Stimulated activated CD4-positive, alpha-beta T cell treated with anti-CD3 and anti-CD28 coated beads, Interleukin-15, amount 100 ng/mL, for 1 hour (primary cell): ENCODE results near the gene CD99L2.

Source experiments
- DNase-seq, 2 donors: peaks; one replicate each; pipeline ENCODE4 v3.0.0-alpha.2; 2020; ENCODE audit warnings: low read depth in 1 of 2, low spot score in 1 of 2

CD99L2 gene, protein sequence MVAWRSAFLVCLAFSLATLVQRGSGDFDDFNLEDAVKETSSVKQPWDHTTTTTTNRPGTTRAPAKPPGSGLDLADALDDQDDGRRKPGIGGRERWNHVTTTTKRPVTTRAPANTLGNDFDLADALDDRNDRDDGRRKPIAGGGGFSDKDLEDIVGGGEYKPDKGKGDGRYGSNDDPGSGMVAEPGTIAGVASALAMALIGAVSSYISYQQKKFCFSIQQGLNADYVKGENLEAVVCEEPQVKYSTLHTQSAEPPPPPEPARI

DNA sequence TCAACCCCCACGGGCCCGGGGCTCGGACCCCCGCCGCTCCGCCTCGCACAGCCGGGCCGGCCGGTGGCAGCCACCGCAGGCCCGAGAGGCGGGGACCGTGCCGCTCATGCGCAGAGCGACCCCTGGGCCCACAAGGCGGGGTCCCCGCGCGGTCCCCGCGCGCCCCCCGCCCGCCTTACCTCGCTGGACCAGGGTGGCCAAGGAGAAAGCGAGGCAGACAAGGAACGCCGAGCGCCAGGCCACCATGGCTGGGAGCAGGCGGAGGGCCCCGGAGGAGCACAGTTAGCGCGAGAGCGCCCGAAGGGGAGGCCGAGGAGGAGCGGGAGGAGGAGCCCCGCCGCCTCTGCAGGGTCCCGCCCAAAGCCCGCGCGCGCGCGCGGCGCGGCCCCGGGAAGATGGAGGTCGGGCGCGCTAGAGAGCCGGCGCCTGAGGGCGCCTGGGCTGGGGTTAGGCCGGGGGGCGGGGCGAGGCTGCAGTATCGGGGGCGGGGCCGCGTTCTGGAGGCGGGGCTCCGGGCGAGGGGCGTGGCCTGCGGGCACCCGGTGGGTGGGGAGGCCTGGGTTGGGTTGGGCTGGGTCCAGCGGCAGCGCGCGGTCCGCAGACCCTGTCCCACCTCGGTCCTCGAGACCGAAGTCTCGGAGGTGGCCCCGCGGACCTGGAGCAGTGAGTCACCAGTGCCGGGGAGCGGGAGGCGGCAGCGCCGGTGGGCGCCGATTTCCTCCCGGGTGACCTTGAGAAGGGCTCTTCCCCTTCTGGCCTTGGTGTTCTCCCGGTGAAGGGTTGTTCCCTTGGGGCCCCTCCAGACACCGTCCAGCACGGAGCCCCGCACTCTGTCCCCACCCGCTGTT lies at the start of gene CD99L2:
TSS of gene CD99L2 (minus strand) at position 326 of the 848 bp plus-strand sequence. CDS start at position 246, 80 bp downstream.
- DNase-seq, result peak; percentile 81 to 89

- DNase-seq, result no peak
These were observed 45.8 kb upstream of the CD99L2 start for GRCh38 chrX:150944233-150944632.

- DNase-seq, result no peak
These were observed 44.6 kb upstream of the CD99L2 start for GRCh38 chrX:150942942-150943594.

- DNase-seq, result no peak
These were observed 43.1 kb upstream of the CD99L2 start for GRCh38 chrX:150941580-150941979.

DNA sequence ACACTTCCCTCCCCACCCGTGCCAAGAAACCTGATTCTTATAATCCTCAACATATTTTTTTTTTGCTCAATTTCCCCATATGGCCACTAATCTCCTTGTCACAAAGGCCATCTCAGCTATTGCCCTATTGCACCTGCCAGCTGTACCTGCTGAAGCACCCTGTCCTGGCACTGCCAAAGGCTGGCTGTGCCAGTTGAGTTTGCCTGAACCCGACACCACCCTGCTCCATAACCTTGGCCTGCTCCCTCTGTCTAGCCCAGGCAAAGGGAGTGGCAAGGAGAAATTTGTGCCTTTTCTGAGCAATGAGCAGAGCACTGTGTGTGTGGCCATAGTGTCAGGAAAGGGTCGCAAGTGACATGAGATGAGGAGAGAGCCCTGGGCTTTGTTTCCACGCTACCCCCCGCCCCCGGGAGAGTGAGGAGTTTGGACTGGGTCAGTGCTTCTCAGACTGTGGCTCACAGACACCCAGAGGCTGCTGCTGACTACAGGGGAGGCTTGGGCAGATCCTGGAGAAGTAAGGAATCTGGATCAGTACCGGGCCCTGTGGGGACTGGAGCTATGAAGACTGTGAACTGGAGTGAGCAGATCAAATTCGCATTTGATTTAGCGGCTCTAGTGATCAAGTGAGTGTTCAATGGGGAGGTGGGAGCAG lies 42.5 kb upstream of the CD99L2 start:
- DNase-seq, result no peak

DNA sequence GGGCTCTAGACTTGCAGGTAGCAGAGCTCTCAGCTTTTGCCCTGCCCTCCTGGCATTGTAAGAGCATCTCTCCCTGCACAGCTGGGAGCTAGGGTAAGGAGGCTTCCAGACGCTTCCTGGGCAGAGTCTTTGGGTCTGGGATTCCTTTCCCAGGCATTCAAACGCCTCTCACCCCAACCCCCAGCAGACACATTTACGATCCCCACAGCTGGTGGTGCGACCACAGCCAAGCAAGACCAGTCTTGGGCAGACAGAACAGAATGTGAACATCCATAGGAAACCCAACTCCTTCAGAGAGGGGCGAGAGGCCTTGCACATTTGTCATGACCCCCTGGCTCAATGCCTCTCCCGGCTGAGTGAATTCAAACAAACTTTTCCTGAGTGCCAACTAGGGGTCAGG lies 38.1 kb upstream of the CD99L2 start:
- DNase-seq, result no peak

DNA sequence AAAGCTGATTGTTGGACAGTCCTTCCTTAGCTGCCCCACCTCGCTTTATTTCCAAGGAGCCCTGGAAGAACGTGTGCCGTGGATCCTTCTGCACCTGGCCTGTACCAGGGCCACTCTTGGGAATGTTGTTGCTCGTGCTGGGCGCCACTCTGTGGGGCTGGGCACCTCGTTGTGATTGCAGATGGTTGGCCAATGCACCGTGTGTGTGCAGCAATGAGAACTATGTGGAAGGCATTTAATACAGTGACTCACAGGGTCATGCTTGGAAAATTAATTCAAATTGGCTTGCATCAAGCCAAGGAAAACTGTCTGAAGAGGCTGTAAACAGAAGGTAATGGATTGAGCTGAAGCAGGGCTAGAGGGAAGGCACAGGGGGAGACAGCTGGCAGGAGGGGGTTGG lies 37.0 kb upstream of the CD99L2 start:
- DNase-seq, result no peak

GRCh38 chrX:150934453-150934852 lies 36.0 kb upstream of the CD99L2 start:
- no peak for DNase-seq

DNA sequence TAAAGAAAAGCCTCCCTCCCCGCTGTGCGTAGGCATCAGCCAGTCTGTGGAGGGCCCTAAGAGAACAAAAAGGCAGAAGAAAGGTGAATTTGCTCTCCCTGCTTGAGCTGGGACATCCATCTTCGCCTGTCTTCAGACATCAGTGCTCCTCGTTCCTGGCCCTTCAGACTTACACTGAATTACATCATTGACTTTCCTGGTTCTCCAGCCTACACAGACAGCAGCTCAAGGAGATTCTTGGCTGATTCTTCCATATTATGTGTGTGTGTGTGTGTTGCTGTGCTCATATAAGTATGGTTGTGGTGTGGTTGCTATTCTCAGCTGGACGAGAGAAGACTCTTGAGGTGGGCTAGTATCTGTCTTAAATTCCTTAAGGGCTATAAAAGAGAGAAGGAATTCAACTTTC lies 35.5 kb upstream of the CD99L2 start:
- DNase-seq, result no peak

GRCh38 chrX:150929058-150929457 lies 30.6 kb upstream of the CD99L2 start:
- DNase-seq, result no peak

- DNase-seq, result no peak
These were observed 28.3 kb upstream of the CD99L2 start for GRCh38 chrX:150926791-150927190.

GRCh38 chrX:150926304-150926703 lies 27.8 kb upstream of the CD99L2 start:
- no peak for DNase-seq

DNA sequence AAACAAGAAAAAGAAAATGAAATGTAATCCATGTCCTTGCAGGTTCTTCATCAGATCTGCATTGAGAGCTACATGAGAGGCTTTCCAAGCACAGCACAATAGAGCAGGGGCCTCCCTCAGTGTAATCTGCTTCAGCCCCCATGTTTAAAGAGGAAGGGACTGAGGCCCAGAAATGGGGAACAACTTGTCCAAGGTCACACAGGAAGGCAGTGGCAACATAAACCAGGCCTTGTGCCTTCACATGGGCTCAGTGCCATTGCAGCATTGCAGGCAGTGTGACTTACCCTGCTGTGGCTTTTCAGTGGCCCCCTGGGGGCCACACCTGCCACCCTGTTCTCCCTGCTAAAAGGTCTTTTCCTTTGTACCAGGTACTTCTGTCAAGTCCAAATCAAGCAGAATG lies 20.9 kb upstream of the CD99L2 start:
- no peak for DNase-seq

GRCh38 chrX:150913511-150913910 lies 15.0 kb upstream of the CD99L2 start:
- no peak for DNase-seq

- no peak for DNase-seq
These were observed 9.0 kb upstream of the CD99L2 start for GRCh38 chrX:150907474-150907873.

DNA sequence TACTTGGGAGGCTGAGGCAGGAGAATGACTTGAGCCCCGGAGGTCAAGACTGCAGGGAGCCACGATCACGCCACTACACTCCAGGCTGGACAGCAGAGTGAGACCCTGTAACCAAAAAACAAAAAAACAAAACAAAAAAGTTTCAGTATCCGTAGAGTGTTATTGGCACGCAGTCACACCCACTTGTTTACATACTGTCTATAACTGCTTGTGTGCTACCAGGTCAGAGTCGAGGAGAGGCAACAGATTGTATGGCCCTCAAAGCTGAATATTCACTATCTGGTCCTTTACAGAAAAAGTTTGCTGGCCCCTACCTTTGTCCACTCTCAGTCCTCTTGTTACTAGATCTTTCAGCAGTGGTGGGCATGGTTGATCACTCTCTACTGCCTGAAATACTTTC lies 8.2 kb upstream of the CD99L2 start:
- DNase-seq, result no peak

DNA sequence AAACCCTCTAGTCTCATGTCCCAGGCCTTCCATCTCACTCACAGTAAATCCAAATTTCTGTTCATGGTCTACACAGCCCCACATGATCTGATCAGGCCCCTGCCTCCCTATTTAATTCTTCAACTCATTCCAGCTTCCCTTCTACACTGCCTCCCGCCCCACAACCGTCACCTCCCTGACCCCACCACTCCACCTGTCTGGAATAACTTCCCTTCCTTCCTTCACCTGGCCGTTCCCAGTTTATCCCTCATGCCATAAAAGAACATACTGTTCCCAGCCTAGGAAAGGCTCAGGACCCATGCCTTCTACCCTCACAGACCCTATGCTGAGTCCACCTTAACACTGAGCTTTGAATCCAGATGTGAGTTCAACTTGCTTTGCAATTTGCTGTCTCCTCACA lies 6.8 kb upstream of the CD99L2 start:
- no peak for DNase-seq

DNA sequence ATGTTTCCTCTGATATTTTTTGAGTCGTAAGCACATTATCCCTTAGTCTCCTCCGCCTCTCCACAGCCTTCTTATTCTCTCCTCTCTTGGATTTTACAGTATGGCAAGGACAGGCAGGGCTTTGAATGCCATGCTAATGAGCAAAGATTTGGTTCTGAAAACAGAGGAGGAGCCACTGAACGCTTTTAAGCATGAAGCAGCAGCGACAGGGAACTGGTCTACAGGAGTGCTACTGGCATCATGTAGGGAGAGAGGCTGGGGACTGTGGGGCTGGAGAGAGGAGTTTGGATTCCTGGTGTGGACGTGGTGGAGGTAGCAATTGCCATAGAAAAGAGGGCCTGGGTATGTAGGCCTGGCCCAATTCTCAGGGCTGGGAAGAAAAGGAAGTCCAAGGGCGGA lies 4.6 kb upstream of the CD99L2 start:
- DNase-seq, result no peak

DNA sequence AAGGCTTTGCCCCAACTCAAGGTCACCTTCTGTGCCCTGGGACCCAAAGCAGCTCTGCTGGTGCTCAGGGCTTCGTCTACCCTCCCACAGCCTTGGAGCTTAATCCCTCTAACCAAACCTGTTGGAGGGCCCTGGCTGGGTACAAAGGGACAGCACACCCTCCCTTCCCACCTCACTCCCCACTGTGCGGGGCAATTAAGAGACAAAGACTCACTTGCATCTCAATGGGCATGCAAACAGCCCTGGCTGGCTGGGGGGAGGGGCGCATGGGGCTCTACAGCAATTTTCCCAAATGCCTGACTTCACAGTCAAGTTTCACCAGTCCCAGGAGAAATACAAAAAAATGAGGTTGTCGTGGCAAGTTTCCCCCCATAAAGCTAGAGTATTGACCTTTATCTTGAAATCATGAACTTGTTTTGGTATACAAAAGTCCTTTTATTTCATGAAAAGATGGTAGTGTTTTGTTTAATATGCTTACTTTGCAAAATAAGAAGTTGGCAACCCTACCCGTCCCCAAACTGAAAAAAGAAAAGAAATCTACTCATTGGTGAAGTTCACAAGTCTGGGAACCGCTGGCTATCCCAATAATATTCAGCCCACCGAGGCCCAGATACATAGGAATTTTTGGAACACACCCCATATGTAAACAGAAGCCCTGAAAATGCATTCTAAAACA lies 4.1 kb upstream of the CD99L2 start:
- DNase-seq, result no peak

- DNase-seq, result peak in 1 of 2 donors; percentile 8
These were observed 806 bp upstream of the CD99L2 start for GRCh38 chrX:150899191-150899757.
